ENCODE data around the gene UBE2E3.

DNA sequence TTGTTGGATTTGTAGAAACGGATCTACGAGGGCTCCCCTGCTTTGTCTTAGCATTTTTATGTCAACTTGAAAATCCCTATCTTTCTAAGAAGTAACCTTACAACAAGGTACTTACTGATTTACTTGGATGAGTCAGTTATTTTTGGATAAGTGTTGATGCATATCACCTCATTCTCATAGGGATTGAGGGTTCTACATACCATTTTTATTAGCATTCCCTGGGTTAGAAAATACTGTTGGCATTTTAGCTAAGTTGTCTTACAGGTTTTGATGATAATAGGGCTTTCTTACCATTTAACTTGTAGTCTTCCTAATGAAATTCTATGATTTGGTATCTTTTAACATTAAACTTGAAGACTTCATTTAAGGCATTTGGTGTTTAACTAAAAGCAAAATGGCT lies 125.2 kb downstream of the UBE2E3 start:
- TF ChIP-seq, protein P1, sequence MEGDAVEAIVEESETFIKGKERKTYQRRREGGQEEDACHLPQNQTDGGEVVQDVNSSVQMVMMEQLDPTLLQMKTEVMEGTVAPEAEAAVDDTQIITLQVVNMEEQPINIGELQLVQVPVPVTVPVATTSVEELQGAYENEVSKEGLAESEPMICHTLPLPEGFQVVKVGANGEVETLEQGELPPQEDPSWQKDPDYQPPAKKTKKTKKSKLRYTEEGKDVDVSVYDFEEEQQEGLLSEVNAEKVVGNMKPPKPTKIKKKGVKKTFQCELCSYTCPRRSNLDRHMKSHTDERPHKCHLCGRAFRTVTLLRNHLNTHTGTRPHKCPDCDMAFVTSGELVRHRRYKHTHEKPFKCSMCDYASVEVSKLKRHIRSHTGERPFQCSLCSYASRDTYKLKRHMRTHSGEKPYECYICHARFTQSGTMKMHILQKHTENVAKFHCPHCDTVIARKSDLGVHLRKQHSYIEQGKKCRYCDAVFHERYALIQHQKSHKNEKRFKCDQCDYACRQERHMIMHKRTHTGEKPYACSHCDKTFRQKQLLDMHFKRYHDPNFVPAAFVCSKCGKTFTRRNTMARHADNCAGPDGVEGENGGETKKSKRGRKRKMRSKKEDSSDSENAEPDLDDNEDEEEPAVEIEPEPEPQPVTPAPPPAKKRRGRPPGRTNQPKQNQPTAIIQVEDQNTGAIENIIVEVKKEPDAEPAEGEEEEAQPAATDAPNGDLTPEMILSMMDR (IDR thresholded peaks at IDR 0.05 in 4 of 5, conservative IDR thresholded peaks at IDR 0.05 in 1 of 5) = no peak
- no peak for TF ChIP-seq POLR2A (IDR thresholded peaks at IDR 0.05)

Data from gastrocnemius medialis (tissue), 4 donors.